ENCODE data around the gene PRKAA1. TPM values are rescaled to one million over a fixed set of nuclear protein-coding genes. Genes with fewer than 3 reads are reported as not detected.

PRKAA1 gene
- total RNA-seq, 1 experiment from 2014 or later = 31.2 TPM

DNA sequence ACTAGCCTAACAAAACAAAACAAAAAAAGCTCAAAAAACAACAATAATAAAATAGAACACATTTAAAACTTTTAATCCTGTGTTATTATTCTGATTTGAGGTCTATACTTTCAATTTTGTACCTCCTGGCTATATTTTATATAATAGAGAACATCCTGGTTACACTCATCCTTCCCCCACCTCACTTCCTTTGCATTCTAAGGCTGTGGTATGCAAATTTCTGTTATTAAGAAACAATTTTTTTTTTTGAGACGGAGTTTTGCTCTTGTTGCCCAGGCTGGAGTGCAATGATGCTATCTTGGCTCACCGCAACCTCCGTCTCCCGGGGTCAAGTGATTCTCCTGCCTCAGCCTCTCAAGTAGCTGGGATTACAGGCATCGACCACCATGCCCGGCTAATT, 39.9 kb upstream of the PRKAA1 start (continued):
- TF ChIP-seq, protein P1, sequence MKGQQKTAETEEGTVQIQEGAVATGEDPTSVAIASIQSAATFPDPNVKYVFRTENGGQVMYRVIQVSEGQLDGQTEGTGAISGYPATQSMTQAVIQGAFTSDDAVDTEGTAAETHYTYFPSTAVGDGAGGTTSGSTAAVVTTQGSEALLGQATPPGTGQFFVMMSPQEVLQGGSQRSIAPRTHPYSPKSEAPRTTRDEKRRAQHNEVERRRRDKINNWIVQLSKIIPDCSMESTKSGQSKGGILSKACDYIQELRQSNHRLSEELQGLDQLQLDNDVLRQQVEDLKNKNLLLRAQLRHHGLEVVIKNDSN (CRISPR knock-in tag; IDR thresholded peaks at IDR 0.05) = no peak

DNA sequence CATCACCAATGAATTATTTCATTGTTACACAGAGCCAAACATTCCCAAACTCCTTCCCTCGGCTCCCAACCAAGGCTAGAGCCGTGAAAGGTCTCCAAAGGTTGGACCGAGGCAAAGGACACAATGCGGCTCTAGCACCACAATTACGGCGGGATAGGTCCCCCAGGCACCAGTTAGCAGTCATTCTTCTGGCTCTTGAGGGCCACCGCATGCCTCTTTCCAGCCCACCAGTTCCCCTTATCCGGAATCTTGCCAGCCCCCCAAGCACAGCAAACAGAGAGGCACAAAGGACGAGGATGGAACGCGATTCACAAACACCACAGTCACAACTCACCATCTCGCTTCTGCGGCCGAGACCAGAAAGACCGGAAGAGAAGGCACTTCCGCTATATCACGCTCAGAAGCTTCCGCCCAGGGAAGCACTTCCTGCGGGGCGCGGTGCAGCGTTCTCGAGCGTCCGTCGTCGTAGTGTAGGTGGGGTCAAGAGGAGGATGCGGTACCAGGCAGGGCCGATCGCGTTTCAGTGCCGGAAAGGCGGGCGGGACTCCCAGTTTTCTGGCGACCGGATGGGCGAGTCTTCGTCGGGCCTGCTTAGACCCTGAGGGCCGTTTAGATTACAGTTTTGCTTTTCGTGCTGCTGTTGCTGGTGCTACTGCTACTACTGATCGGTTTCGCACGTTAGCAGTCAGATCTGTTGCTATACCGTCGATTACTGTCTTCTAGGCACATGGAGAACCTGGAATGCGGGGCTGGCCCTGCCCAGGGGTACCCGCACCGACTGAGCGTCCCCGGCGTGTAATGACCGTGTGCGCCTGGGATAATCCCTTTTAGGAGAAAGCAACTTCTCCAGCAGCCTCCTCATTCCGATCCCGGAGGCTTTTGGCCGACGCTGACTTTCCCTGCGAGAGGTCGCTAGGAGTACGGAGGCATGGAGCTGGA, 36.9 kb upstream of the PRKAA1 start, which contains the start of gene RPL37:
Gene RPL37, minus strand, starts transcription at position 374 of the 939 bp plus-strand sequence. Its CDS starts 37 bp downstream, at position 337.
- DNase-seq (ENCODE audit: low spot score) (peak; percentile 94), ATAC-seq (peak; percentile 96)
- ChIA-PET CTCF (no interaction called here), POLR2A (interaction anchor here (0.9 kb wide), 1 partner anchor 10 kb away, joined by 3 read pairs; no protein-coding TSS in a partner anchor)
- H3K4me3 Mint-ChIP-seq = peak within 1 kb of the TSS; percentile 100
- peak within 1 kb of the TSS; percentile 99 for H3K27ac Mint-ChIP-seq
- H3K9me3 Mint-ChIP-seq = no peaks in the 10 kb centered on the region
- H3K4me1 Mint-ChIP-seq = peaks cover 40% of the 10 kb centered on the region
- H3K36me3 Mint-ChIP-seq = peaks cover 49% of the 10 kb centered on the region
- no peaks in the 10 kb centered on the region for H3K27me3 Mint-ChIP-seq (ENCODE audit: low read depth)
- no peak for TF ChIP-seq JAZF1 (CRISPR knock-in tag; IDR thresholded peaks at IDR 0.05)
- no peak for TF ChIP-seq ELF4 (CRISPR knock-in tag; IDR thresholded peaks at IDR 0.05; ENCODE audit: low read depth)
- TF ChIP-seq MYBL2 (CRISPR knock-in tag; IDR thresholded peaks at IDR 0.05) = no peak; the same call in 1 of the 2 replicates
- no peak for TF ChIP-seq ZNF416 (CRISPR knock-in tag; IDR thresholded peaks at IDR 0.05)
- TF ChIP-seq IRF2 (CRISPR knock-in tag; IDR thresholded peaks at IDR 0.05; ENCODE audit: borderline replicate concordance, low read depth) = no peak
- peak; percentile 99 for TF ChIP-seq ETV6 (CRISPR knock-in tag; IDR thresholded peaks at IDR 0.05)
- TF ChIP-seq, protein P2, sequence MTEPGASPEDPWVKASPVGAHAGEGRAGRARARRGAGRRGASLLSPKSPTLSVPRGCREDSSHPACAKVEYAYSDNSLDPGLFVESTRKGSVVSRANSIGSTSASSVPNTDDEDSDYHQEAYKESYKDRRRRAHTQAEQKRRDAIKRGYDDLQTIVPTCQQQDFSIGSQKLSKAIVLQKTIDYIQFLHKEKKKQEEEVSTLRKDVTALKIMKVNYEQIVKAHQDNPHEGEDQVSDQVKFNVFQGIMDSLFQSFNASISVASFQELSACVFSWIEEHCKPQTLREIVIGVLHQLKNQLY (CRISPR knock-in tag; IDR thresholded peaks at IDR 0.05) = 0 out of 2 replicates have a peak, but pooled peaks have one; percentile 58
- TF ChIP-seq, protein P3, sequence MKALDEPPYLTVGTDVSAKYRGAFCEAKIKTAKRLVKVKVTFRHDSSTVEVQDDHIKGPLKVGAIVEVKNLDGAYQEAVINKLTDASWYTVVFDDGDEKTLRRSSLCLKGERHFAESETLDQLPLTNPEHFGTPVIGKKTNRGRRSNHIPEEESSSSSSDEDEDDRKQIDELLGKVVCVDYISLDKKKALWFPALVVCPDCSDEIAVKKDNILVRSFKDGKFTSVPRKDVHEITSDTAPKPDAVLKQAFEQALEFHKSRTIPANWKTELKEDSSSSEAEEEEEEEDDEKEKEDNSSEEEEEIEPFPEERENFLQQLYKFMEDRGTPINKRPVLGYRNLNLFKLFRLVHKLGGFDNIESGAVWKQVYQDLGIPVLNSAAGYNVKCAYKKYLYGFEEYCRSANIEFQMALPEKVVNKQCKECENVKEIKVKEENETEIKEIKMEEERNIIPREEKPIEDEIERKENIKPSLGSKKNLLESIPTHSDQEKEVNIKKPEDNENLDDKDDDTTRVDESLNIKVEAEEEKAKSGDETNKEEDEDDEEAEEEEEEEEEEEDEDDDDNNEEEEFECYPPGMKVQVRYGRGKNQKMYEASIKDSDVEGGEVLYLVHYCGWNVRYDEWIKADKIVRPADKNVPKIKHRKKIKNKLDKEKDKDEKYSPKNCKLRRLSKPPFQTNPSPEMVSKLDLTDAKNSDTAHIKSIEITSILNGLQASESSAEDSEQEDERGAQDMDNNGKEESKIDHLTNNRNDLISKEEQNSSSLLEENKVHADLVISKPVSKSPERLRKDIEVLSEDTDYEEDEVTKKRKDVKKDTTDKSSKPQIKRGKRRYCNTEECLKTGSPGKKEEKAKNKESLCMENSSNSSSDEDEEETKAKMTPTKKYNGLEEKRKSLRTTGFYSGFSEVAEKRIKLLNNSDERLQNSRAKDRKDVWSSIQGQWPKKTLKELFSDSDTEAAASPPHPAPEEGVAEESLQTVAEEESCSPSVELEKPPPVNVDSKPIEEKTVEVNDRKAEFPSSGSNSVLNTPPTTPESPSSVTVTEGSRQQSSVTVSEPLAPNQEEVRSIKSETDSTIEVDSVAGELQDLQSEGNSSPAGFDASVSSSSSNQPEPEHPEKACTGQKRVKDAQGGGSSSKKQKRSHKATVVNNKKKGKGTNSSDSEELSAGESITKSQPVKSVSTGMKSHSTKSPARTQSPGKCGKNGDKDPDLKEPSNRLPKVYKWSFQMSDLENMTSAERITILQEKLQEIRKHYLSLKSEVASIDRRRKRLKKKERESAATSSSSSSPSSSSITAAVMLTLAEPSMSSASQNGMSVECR (CRISPR knock-in tag; IDR thresholded peaks at IDR 0.05; ENCODE audit: borderline replicate concordance) = peak; percentile 47
- TF ChIP-seq, protein P4, sequence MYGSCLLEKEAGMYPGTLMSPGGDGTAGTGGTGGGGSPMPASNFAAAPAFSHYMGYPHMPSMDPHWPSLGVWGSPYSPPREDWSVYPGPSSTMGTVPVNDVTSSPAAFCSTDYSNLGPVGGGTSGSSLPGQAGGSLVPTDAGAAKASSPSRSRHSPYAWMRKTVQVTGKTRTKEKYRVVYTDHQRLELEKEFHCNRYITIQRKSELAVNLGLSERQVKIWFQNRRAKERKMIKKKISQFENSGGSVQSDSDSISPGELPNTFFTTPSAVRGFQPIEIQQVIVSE (CRISPR knock-in tag; IDR thresholded peaks at IDR 0.05; ENCODE audit: borderline replicate concordance) = no peak
- TF ChIP-seq CREM (CRISPR knock-in tag; IDR thresholded peaks at IDR 0.05) = peak; percentile 61; the same call in 1 of the 2 replicates
- no peak for TF ChIP-seq HMGA2 (CRISPR knock-in tag; IDR thresholded peaks at IDR 0.05)
- TF ChIP-seq SOX15 (CRISPR knock-in tag; IDR thresholded peaks at IDR 0.05) = no peak
- TF ChIP-seq ZNF396 (CRISPR knock-in tag; IDR thresholded peaks at IDR 0.05; ENCODE audit: borderline replicate concordance) = no peak
- peak; percentile 28 for TF ChIP-seq NFATC4 (CRISPR knock-in tag; IDR thresholded peaks at IDR 0.05)
- TF ChIP-seq MXD4 (CRISPR knock-in tag; IDR thresholded peaks at IDR 0.05; ENCODE audit: borderline replicate concordance) = no peak
- no peak for TF ChIP-seq PRRX2 (CRISPR knock-in tag; IDR thresholded peaks at IDR 0.05)
- TF ChIP-seq, protein P5, sequence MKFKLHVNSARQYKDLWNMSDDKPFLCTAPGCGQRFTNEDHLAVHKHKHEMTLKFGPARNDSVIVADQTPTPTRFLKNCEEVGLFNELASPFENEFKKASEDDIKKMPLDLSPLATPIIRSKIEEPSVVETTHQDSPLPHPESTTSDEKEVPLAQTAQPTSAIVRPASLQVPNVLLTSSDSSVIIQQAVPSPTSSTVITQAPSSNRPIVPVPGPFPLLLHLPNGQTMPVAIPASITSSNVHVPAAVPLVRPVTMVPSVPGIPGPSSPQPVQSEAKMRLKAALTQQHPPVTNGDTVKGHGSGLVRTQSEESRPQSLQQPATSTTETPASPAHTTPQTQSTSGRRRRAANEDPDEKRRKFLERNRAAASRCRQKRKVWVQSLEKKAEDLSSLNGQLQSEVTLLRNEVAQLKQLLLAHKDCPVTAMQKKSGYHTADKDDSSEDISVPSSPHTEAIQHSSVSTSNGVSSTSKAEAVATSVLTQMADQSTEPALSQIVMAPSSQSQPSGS (CRISPR knock-in tag; IDR thresholded peaks at IDR 0.05; ENCODE audit: borderline replicate concordance, low read depth) = no peak
- TF ChIP-seq, protein P6, sequence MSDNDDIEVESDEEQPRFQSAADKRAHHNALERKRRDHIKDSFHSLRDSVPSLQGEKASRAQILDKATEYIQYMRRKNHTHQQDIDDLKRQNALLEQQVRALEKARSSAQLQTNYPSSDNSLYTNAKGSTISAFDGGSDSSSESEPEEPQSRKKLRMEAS (CRISPR knock-in tag; IDR thresholded peaks at IDR 0.05) = peak; percentile 94
- TF ChIP-seq, protein P7, sequence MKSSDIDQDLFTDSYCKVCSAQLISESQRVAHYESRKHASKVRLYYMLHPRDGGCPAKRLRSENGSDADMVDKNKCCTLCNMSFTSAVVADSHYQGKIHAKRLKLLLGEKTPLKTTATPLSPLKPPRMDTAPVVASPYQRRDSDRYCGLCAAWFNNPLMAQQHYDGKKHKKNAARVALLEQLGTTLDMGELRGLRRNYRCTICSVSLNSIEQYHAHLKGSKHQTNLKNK (CRISPR knock-in tag; IDR thresholded peaks at IDR 0.05) = no peak; the same call in 1 of the 2 replicates
- TF ChIP-seq TP53 (CRISPR knock-in tag; IDR thresholded peaks at IDR 0.05) = no peak
- peak; percentile 81 for TF ChIP-seq TEAD1 (CRISPR knock-in tag; IDR thresholded peaks at IDR 0.05)
- TF ChIP-seq, protein P8, sequence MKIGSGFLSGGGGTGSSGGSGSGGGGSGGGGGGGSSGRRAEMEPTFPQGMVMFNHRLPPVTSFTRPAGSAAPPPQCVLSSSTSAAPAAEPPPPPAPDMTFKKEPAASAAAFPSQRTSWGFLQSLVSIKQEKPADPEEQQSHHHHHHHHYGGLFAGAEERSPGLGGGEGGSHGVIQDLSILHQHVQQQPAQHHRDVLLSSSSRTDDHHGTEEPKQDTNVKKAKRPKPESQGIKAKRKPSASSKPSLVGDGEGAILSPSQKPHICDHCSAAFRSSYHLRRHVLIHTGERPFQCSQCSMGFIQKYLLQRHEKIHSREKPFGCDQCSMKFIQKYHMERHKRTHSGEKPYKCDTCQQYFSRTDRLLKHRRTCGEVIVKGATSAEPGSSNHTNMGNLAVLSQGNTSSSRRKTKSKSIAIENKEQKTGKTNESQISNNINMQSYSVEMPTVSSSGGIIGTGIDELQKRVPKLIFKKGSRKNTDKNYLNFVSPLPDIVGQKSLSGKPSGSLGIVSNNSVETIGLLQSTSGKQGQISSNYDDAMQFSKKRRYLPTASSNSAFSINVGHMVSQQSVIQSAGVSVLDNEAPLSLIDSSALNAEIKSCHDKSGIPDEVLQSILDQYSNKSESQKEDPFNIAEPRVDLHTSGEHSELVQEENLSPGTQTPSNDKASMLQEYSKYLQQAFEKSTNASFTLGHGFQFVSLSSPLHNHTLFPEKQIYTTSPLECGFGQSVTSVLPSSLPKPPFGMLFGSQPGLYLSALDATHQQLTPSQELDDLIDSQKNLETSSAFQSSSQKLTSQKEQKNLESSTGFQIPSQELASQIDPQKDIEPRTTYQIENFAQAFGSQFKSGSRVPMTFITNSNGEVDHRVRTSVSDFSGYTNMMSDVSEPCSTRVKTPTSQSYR (CRISPR knock-in tag; IDR thresholded peaks at IDR 0.05) = no peak; the same call in 1 of the 2 replicates

Measured in WTC11 (cell line).